CD4-positive, alpha-beta T cell treated with Interleukin-17A for 1 hour (primary cell): ENCODE data around the gene SHF.

Experiments
- DNase-seq: peaks from one replicate; pipeline ENCODE4 v3.0.0-alpha.2; 2020

SHF gene

DNA sequence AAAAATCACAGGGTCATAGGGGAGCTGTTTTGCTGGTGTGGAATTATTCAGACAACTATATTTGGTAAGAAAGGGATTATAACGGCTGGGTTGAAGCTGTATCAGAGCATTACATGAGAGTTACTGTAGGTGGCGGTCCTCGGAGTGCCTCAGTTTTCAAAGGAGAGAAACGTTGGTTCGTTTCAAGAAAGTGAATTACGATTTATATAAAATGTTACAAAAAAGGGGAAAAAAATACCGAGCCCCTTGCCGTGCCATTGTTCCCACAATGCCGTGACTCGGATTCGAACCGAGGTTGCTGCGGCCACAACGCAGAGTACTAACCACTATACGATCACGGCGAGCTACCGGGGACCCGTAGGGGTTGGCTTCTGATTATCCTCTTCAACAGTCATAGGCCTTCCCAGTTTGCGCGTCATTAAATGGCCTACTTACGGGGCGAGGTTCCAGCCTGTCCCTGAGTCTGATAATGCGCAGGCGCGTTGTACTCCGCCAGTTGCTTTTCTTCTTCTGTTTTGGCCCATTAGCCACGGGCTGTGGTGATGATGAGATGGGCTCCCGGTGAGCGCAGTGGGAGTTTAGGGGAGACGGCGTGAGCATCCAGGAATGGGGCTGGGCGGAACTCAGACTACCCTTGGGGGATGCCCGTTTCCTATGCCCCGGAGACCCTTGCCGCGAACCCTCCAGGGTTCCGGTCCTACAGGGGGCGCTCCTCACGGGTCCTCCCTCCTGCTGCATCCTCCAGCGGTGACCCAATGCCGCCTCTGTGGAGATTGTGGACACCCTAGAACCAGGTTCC, 10.8 kb upstream of the SHF start:
- peak; percentile 99 for DNase-seq

DNA sequence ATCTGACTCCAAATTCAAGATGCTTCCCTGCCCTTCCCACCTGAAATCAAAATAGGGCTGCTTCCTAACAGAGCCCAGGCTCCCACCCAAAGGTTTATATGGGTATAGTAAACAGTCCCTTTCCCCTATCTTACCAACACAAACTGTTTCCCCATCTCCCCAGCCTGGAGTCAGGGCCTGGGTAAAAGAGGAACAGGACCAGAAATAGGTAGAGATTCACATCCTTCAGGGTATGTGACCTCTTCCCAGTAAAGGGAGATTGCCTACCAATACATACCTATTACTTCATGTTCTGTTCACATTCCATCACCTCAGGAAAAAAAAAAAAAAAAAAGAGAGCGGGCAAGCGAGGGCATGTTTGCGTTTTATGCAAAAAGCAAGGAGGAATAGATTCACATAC, 9.7 kb upstream of the SHF start:
- DNase-seq, result no peak

DNA sequence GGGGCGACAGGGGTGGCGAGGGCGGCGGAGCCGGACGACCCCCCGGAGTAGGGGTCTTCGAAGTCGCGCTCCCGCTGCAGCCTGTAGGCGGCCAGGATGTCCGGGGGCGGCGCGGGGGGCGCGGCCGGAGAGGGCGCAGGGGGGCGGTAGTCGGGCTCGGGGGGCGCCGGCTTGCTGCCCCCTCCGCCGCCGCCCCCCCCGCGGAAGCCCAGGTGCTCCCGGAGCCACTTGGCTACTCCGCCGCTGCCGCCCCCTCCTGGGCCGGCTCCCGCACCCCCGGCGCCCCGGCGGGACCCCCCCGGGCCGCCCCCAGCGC, 230 bp downstream of the SHF start:
- no peak for DNase-seq

DNA sequence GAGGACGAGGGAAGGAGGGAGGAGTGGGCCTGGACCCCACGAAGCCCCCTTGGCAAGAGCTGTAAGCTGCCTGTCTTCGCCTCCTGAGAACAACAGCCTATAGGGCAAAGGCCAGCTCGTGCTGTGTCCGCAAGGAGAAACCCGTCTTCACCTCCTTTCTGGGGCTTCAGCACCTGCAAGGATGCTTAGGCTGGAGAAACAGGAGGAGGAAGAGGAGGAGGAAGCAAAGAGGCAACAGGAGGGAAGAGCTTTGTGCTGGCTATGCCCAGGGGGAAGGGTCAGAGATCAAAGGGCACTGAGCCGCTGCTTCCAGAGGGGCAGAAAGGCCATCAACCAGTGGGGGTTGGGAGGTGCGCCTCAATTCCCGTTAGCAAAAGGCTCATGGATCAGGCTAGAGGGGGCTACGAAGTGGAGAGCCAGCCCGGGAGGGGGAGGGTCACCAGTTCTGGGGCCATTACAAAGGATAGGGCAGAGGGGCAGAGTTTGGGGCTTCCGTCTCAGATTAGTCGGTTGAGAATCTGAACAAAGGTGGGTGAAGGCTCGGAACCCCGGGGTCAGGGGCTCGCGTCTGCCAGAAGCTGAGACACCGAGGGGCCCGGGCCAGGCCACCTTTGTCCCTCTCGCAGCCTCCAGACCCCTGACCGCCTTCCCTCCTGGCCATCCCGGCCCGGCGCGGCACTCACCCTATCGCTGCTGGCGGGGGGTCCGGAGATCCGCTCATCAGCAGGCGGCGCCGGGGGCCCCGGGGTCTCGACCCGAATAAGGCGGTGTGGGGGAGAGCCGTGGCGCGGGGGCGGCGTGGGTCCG, 792 bp downstream of the SHF start:
- DNase-seq, result no peak

DNA sequence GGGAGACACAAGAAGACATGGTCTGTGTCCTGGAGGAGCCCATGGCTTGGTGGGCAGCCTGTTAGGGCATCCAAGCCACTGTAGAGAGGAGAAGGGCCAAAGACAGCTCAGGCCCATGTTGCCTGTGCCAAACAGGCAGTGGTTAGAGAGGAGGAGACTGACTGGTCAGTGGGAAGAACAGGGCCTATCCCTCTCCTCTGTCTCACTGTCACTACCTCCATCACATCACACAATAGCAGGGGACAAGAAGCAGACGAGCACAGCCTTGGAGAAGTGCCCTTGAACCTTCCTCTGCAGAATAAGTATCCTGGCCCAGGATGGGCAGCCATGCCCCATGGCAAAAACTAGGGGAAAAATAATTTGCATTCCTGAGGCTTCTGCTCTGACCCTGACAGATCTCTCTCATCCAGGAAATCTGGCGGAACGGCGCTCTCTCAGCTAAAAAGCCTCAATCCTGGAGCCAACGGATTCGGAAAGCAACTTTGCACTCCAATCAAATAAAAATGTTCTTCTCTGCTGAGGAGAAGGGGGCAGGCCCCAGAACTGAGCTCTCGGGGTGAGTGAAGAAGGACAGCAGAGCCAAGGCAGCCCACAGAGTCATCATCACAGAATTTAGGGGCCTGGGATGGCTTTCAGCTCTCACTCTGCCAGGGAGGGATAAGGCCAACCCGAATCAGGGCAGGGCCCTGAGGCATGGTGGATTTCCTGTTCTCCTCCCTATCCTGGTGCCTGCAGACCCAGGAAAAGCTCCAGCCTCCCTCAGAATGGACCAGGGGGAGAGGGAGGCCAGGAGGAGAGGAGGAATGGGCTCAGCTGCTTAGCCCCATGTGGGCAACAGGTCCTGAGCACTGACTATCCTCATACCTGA, 1.6 kb downstream of the SHF start:
- no peak for DNase-seq

DNA sequence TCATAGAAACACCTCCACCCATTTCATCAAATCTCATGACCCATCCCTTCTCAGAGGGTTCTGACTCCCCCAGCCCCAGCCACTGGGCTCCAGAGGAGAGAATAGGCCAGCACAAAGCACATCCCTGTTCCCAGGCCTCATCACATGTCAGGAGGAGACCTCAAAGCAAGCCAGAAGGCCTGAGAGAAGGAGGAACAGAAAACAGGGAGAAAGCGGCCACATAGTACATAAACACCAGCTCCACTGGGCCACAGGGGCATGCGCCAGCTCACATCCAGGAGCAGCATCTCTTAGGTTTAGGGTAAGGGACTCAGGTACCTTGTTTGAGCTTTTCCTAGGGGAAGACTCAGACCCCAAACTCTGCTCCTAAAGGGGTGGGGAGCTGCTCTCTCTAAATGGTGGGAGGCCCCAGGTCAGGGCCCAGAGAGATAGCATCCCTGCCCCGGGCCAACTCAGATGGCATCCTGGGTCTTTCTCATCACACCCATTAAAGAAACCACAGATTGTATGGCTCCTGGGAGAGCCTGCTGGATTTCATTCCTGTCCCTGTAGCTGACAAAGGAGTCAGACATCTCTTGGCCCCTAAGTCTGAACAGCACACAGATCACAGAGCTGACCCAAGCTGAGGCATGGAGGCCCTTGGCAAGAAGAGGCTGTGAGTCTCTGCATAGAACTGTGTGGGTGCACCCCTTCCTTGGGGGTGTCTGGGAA, 2.5 kb downstream of the SHF start:
- DNase-seq, result no peak

DNA sequence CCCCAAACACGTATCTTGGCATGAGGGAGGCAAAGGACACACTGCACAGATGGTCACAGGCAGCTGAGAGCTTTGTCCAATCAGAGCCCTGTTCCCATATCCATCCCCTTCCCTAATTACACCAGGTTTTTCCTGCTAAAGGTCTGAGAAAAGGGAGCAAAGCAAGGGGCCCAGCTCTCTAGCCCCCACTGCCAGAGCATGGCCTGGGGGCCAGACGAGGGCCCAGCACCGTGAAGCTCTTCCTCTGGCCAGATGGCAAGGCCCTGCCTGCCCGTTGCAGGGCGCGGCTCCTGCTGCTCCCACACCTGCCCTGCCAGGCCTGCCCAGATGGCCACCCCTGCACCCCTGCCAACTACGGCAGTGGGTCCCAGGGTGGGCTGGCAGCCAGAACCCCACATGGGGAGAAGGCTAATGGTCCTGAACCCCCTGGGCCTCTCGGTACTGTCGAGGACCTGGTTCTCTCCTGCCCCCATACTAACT, 3.2 kb downstream of the SHF start:
- DNase-seq, result no peak

DNA sequence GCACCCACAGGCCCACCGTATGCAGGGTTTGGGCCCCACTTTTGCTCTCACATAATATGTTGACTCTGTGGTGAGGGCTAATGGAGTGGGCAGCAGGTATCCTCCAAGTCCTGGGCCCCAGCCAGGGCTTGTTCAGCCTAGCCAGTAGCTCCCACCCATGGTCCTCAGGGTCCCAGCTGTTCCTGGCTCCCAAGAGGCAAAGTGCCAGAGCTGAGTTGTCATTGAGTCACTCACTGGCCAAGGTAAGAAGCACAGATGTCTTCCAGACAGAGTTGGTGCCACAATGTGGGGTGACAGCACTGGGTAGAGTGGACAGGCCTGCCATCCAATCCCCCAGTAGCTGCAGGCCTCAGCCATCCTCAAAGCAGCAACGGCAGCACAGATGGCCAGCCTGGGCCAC, 4.3 kb downstream of the SHF start:
- no peak for DNase-seq

DNA sequence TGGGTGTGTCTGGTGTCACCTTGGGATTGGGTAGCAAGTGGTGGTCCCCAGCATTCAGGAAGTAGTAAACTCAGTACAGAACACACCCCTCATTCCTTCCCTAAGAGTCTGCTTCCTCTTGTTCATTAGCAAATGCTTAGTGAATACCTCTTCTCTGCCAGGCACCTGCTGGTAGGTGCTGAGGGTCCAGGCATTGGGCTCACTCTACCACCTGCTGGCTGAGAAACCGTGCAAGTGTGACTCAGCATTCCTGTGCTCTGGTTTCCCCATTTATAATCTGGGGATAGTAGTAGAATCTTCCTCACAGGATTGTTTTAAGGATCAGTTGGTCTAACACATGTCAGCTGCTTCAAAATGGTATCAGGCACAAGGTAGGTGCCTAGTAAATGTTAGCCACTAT, 4.8 kb downstream of the SHF start:
- DNase-seq, result no peak

DNA sequence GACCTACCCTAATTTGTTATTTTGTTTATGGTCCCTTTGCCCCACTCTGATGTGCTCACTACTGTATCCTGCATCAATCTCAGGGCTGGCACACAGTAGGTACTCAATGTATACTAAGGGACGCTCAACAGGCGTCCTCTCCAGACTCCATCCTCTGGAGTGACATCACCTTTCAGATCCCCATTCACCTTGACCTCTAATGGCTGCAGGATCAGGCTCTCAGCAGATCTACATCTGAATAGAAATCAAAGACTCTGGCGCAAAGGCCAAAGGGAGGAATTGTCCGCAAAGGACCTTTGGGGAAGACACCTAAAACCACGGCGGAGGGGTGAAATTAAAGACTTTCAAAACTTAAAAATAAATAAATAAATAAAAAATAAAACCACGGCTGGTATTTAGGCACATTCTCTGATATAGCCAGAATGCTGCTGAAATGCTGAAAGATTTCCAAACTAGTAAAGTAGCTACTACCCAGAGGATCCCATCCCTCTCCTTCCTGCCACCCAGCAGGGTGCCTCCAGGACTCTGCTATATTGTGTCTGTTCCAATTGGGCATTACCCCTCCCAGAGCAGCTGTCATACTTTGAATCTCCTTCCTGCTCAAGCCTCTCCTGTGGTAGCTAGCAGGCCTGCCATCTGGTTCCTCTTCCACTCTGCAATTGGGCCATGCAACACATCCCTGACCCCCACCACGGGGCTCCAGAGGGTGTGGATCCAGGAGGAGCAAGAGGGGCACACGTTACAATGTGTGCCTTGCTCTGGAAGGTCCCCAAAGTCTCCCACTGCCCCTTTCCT, 6.1 kb downstream of the SHF start:
- no peak for DNase-seq

DNA sequence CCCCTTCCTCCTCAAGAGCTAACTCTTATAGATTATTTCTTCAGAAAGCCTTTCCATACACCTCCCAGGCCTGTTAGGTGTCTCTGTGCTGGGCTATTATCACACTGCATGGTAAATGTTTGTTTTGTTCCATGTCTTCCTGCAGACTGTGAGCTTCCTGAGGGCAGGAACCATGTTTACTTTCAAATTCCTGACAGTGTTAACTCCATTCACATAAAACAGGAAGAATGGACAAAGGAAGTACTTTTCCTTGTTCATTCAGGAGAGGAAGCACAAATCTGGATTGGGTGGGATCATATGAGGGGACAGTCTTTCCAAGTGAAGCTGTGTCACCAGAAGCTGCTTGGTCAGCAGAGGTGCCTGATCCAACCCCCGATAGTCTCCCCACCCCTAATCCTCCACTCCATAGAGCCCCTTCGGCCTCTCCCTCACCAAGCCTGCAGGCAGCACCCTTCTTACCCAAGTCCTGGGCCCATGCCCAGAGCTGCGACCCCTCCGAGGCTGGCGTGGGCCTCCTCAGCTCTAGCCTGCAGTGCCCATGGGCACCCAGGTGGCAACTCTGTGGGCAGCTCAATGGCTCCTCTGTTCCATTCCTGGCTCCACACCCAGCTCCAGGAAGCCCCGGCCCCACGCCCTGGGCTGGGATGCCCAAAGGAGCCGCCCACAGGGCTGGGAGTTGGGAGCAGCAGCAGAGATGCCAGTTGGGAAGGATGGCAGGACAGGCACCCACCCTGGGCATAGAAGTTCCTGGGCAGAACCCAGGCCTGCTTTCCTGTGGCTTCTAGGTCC, 6.9 kb downstream of the SHF start:
- no peak for DNase-seq

DNA sequence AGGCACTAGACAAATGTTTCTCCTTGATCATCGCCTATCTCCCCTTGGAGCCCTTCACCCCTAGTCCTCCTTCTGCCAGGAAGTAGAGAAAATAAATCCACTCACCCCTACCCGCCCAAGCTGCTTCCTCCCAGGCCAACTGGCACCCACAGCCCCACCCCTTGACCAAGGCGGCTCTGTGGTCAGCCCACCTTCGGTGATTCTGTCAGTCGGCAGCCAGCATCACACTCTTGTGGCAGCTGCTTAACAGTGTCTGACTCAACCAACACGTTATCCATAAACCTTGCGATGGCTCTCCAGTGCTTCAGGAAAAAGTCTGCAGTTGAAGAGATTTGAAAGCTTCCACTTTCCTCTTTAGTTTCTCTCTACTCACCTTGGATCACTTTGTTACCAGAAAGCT, 7.6 kb downstream of the SHF start:
- DNase-seq, result peak; percentile 24

DNA sequence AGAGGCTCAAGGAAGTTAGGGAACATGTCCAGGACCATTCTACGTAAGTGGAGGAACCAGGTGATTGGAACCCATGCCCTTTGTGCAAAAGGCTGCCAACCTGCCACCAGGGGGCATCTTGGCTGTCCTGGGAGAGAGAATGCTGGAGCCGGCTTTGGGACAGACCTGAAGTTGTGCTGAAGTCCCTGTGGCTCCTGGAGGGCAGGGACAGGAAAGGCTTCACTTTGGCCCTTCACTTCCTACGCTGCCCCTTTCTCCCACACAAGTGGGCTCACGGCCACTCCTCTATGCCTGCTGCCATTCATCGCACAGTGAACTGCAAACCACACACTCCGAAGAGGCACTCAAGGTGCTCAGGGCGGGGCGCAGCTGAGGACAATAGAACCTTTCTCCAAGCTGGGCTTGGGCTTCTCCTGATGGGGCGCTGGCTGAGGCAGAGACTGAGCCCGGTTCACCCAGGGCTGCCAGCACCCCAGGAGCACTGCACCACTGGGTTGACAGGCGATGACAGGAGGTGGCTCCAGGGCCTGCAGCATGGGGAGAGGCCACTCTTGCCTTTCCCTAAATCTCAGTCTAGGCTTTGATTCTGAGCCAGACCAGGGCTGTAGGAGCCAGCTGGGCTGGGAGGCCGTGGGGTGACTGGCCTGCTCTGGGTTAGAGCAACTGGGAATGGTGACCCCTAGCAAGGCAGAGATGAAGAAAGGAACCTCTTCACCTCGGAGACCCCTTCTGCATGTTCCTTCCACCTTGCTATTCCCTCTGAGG, 8.4 kb downstream of the SHF start:
- peak; percentile 55 for DNase-seq

DNA sequence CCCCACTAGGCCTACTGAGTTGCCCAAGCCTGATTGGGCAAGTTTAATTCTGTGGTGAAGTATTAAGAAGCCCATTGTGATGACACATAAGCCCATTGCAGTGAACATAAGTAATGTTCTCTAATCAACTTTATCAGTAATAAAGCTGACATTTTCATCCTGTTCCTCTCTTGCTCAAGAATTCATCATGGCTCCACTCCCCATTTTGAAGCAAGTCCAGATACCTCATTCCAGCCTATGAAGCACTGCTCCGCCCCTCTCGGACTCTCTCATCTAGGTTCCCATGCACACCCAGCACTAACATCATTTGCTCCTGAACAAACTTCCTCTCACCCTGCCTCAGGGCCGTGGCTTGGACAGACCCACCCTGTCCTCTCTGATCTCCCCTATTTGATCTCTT, 10.5 kb downstream of the SHF start:
- no peak for DNase-seq

DNA sequence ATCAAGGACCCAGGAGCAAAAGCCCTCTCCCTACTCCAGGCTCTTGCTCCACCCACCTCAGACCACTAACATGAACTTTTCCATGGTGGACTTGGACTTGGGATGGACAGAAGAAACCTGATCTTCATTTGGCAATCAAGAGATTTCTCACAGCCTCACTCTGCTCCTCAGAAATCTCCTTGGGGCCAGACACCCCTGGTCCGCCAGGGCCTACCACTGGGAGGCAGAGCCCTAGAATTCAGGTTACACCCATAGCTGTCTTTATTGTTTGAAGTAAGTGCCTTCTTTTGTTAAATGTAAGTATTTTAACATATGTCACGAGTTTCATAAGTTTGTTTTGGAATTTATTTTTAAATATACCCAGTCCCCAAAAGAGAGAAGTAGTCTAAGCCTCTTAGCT, 13.2 kb downstream of the SHF start:
- DNase-seq, result no peak

DNA sequence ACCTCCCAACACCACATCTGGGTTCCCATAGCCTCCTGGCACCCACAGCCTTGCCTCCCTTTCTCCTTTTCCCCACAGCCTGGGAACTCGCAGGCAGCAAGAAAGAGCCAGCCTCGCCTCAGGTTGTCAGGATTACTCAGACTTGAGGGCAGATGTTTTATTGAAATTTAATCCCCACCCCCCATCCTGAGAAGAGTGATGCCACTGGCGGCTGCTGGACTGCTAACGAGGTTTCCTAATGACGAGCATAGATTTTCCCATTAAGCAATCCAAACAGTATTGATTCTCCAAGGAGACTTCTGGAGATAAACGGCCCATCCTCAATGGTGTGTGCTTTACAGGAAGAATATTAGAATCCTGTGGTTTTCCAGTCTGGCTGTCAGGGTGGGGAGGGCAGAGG, 13.7 kb downstream of the SHF start:
- no peak for DNase-seq

DNA sequence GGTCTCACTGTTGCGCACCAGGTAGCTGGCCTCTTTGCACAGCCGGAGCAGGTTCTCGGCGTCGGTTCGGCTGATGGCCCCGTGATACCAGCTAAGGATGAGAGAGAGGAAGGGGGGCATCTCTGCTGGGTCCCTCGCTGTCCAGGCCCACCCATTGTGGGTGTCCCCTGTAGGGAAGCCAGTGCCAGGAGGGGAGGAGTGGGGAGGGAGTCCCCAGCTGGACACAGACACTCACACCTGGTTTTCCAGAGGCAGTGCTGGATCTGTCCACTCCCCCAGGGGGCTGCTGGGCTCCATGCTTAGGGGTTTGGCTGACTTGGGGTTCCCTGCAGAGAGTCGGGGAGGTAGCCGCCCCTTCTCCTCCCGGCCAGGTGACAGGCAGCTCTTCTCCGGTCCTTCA, 15.9 kb downstream of the SHF start:
- no peak for DNase-seq

DNA sequence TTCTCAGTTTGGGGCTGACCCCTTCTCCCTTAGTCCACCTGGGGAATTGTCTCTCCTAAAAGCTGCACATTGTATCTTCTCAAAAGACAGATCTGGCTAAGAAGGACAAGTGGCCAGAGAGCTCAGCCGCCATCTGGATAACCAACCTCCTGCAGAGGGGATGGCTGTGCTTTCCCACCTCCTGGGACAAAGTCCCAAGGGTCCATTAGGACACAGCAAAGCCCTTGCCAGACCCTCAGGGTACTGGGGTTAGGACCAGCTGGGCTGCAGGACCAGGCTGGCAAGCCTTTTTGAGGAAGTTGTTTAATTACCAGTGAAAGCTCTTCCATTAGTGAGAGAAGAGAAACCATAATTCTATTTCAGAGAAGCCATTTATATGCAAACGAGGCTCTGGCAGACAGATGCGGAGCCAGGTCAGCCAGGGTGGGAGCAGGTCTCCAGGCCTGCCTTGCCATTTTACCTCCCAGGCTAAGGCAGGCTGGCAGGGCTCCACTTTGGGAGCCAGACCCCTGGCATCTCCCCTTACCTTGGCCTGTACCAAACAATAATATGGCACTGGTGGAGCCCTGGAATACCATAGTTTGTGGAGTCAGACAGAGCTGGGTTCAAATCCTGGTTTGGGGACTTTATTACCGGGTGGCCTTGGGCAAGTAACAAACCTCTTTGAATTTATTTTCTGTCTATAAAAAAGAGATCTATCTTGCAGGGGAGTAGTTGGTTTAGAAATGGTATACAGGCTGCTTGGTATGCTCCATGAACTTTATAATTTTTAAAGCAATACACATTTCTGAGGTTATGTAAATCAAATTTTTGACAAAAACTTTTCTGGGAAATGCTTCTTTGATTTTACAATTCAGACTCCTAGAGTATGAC, 17.9 kb downstream of the SHF start:
- DNase-seq, result no peak
